ENCODE results near the gene SECISBP2L. TPM values are rescaled to one million over a fixed set of nuclear protein-coding genes. Genes with fewer than 3 reads are reported as not detected.

The SECISBP2L gene
- total and polyA plus RNA-seq, 2 donors (not counting 3 experiments of a cell fraction or from before 2014, with no cell fraction given): 23.1 to 52.3 TPM

GRCh38 chr15:49035825-49036224 lies 10.4 kb downstream of the SECISBP2L start:
- Histone ChIP-seq H3K27me3 (ENCODE audit: control insufficient read depth in 2 of 2, insufficient read depth in 2 of 2, low read length in 2 of 2) (no peaks in the 10 kb centered on the region), H3K4me1 (ENCODE audit: control insufficient read depth, extremely low read depth, insufficient read depth, low read length) (no peaks in the 10 kb centered on the region), H3K4me3 (replicated peaks in 1 of 3; ENCODE audit: insufficient read depth in 1 of 3, low read depth in 1 of 3, low read length in 3 of 3) (no peak overlapping the region), H3K4me2 (ENCODE audit: insufficient read depth, low read length) (no peak overlapping the region), H3K9me1 (replicated peaks; ENCODE audit: control insufficient read depth, extremely low read depth, insufficient read depth, low read length) (no peaks in the 10 kb centered on the region), H3K79me2 (ENCODE audit: control insufficient read depth, insufficient read depth, low read length) (peaks cover 12% of the 10 kb centered on the region), H3K9me3 (replicated peaks; ENCODE audit: control insufficient read depth, insufficient read depth, low read length) (no peaks in the 10 kb centered on the region), H2AFZ (ENCODE audit: low read depth, low read length) (no peak overlapping the region), H3K36me3 (ENCODE audit: control insufficient read depth in 2 of 2, extremely low read depth in 1 of 2, insufficient read depth in 2 of 2, low read length in 2 of 2) (peaks cover 0 to 8% of the 10 kb centered on the region in 2 experiments), H4K20me1 (replicated peaks; ENCODE audit: control insufficient read depth, extremely low read depth, insufficient read depth, low read length) (peaks cover 3% of the 10 kb centered on the region), H3K9ac (replicated peaks; ENCODE audit: extremely low read depth, insufficient read depth, low read length) (no peak overlapping the region), H3K27ac (ENCODE audit: insufficient read depth, low read depth, low read length) (no peak overlapping the region)
- TF ChIP-seq FOS (IDR thresholded peaks at IDR 0.05; ENCODE audit: borderline replicate concordance, insufficient read depth, low read length) (no peak), GATA2 (IDR thresholded peaks at IDR 0.05; ENCODE audit: insufficient read depth, insufficient read length, low read depth, low read length) (no peak), POLR2AphosphoS5 (IDR thresholded peaks at IDR 0.05; ENCODE audit: insufficient read depth, low read depth, low read length) (no peak), MAX (IDR thresholded peaks at IDR 0.05; ENCODE audit: insufficient read depth, insufficient read length) (no peak), POLR2A (IDR thresholded peaks at IDR 0.05; ENCODE audit: low read depth, low read length) (no peak), JUN (IDR thresholded peaks at IDR 0.05; ENCODE audit: borderline replicate concordance, insufficient read depth, insufficient read length, low read depth) (no peak), MYC (IDR thresholded peaks at IDR 0.05; ENCODE audit: low read depth, low read length) (no peak), EZH2 (IDR thresholded peaks at IDR 0.05; ENCODE audit: borderline replicate concordance, low read depth, low read length, severe bottlenecking) (no peak), CTCF (IDR thresholded peaks at IDR 0.05; ENCODE audit: extremely low read depth in 1 of 2, insufficient read depth in 1 of 2, low read depth in 1 of 2, low read length in 2 of 2) (no peak)
- FAIRE-seq (no peak), DNase-seq (ENCODE audit: low read depth, low spot score) (no peak)
- CTCF ChIA-PET: no interaction called here
- dilution Hi-C loops (cut with MboI; ENCODE audit: extremely low pct_ligation_motif_present, low sequenced_read_pairs): no loop called here
- BruUV-seq (replicated peaks): no TSS peak
- intact Hi-C loops (cut with micrococcal nuclease): no loop called here
- POLR2A ChIA-PET: no interaction called here

All from endothelial cell of umbilical vein (primary cell).